ENCODE results near the gene SIGLEC10. TPM values are rescaled to one million over a fixed set of nuclear protein-coding genes. Genes with fewer than 3 reads are reported as not detected.
A peak's percentile ranks its signal among the peaks of the same experiment; 100 is the strongest.
"Not testable (repeated sequence)": the region's sequence is repeated elsewhere in the genome, so short reads cannot be mapped to it uniquely, and the experiment has no call there.

The SIGLEC10 gene
- total RNA-seq, 2 experiments from 2014 or later = 0.48 to 0.65 TPM

DNA sequence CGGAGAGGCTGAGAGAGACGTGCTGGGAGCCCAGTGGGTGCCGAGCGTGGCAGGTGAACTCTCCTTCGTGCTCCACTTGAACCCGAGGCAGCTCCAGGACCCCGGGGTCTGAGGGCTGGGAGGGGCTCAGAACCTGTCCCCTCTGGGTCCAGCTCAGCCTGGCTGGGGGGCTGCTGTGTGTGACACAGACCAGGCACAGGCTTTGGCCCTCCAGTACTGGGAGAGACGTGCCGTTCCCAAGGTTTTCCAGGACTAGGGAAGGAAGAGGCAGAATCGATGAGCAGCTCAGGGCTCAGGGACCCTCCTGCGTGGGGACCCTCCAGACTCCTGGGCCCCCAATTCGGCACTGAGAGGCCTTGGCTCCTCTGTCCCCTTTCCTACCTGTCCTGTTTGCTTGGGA lies 2.3 kb downstream of the SIGLEC10 start:
- CTCF ChIA-PET = no interaction called here
- Mint-ChIP-seq H3K9me3 (ENCODE audit: low read depth) (no peaks in the 10 kb centered on the region), H3K4me1 (peaks cover 21% of the 10 kb centered on the region), H3K4me3 (no peak overlapping the region), H3K36me3 (ENCODE audit: low read depth) (no peaks in the 10 kb centered on the region), H3K27me3 (peaks cover 16% of the 10 kb centered on the region), H3K27ac (no peak overlapping the region)
- DNase-seq (no peak), ATAC-seq (no peak)
- intact Hi-C loops (cut with DNase I, micrococcal nuclease) = no loop called here
- POLR2A ChIA-PET = no interaction called here

DNA sequence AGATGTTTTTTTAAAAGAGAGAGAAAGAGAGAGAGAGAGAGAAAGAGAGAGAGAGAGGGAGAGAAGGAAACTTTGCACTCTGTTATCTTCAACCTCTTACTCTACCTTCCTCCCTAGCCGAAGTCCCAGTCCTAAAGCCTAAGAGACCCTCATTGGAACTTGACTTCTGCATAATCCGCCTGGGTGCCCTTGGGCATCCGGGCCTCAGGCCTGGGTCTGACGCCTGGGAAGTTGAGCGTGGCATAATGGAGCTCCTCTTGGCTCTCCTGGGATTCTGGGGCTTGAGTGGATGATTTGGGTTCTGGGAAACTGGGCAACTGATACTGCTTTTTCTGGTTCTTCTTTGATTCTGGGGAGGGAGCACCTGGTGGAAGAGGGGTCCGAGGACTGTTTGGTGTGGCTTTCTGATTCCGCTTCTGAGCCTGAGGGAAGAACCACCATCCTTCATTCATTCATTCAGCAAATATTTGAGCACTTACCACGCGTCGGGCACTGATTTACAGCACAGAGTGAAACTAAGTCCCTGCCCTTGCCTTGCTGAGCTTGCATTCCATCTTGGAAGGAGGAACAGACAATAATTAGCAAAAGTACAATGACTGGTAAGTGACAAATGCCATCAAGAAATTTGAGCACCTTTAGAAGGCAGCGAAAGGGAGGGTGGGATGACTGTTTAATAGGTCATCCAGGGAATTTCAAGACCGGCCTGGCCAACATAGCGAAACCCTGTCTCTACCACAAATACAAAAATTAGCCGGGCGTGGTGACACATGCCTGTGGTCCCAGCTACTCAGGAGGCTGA lies 6.3 kb downstream of the SIGLEC10 start:
- ATAC-seq = no peak
- Mint-ChIP-seq H3K9me3 (ENCODE audit: low read depth) (no peaks in the 10 kb centered on the region), H3K36me3 (ENCODE audit: low read depth) (no peaks in the 10 kb centered on the region), H3K27me3 (no peaks in the 10 kb centered on the region), H3K27ac (no peak overlapping the region), H3K4me3 (no peak overlapping the region), H3K4me1 (peaks cover 4% of the 10 kb centered on the region)
- CTCF ChIA-PET = no interaction called here
- POLR2A ChIA-PET = no interaction called here
- intact Hi-C loops (cut with DNase I, micrococcal nuclease) = no loop called here
- no peak for DNase-seq

DNA sequence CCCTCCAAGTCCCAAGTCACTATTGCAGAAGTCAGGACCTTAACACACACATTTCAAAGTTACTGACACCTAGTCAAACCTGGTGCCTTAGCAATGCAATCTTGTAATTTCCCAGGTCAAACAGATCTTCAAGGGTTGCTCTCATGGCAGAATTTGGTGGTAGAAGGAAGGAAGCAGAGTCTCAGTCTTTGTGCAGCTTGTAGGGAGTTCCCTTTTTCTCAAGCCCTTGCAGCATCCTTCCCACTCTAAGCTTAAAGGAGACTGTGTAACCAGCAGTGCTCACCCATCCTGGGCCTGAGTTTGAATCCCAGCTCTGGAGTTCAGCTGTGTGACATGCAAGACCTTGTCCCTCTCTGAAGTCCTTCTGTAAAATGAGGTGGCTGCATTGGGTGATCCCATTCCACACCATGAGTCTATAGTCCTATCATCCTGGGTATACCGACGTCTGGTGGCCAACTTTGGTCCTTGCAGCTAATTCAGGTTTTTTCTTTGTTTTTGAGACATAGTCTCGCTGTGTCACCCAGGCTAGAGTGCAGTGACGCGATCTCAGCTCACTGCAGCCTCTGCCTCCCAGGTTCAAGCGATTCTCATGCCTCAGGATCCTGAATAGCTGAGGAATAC lies 9.8 kb downstream of the SIGLEC10 start:
- DNase-seq (peak; percentile 53), ATAC-seq (peak; percentile 89)
- no peaks in the 10 kb centered on the region for H3K27me3 Mint-ChIP-seq
- intact Hi-C loops (cut with DNase I, micrococcal nuclease) = loop anchor here in 1 of 2 experiments (1.0 kb wide), 1 partner anchor 68 kb away; no protein-coding TSS in a partner anchor
- ChIA-PET POLR2A (no interaction called here), CTCF (interaction anchor here (0.6 to 2.3 kb wide), 12 partner anchors 9 to 249 kb away, joined by 3 to 8 read pairs (median 4); no protein-coding TSS in a partner anchor)
- H3K36me3 Mint-ChIP-seq (ENCODE audit: low read depth) = peaks cover 16% of the 10 kb centered on the region
- no peak overlapping the region for H3K27ac Mint-ChIP-seq
- peaks cover 4% of the 10 kb centered on the region for H3K4me1 Mint-ChIP-seq
- no peak overlapping the region for H3K4me3 Mint-ChIP-seq
- no peaks in the 10 kb centered on the region for H3K9me3 Mint-ChIP-seq (ENCODE audit: low read depth)

DNA sequence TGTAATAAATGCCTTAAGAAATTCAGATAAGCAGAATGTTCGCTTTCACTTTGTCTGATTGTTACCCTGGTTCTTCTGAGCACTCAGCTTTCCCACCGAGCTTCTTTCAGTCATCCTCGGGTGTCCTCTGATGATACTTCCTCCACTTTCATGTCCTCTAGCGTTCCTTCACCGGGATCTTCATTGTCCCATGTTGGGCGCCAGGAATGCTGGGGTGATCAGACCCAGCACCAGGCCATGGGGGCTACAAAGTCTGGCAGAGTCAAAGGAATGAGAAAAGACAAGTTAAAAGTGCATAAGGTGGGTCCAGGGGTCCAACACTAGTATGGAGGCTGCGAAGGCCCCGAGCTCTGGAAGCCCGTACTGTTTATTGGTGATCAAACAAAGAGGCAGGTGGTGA lies 15.3 kb downstream of the SIGLEC10 start:
- H3K36me3 Mint-ChIP-seq (ENCODE audit: low read depth) = peaks cover 38% of the 10 kb centered on the region
- CTCF ChIA-PET = no interaction called here
- peaks cover 9% of the 10 kb centered on the region for H3K4me1 Mint-ChIP-seq
- H3K4me3 Mint-ChIP-seq = no peak overlapping the region
- intact Hi-C loops (cut with DNase I, micrococcal nuclease) = no loop called here
- ATAC-seq = no peak
- H3K27me3 Mint-ChIP-seq = no peaks in the 10 kb centered on the region
- no peak overlapping the region for H3K27ac Mint-ChIP-seq
- DNase-seq = no peak
- POLR2A ChIA-PET = no interaction called here
- H3K9me3 Mint-ChIP-seq (ENCODE audit: low read depth) = peaks cover 12% of the 10 kb centered on the region

DNA sequence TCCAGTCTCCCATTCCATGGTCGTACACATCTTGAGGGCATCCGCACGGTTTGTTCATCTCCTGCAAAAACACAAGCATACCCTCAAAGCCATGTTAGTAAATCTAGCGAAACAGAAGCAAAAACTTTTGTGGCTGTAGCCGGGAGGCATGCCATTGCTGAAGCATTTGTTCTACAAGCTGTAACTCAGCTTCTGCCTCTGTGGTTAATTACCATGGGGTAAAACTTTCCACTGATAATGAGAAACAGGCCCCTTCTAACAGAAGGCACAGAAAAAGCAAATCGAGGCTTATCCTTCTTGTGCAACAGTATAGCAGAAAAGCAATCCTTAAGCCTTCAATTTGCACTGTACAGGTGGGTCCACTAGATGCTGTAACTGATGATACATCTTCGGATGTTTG lies 17.5 kb downstream of the SIGLEC10 start:
- DNase-seq, H3K4me3 Mint-ChIP-seq, ATAC-seq, POLR2A ChIA-PET, H3K27ac Mint-ChIP-seq, H3K27me3 Mint-ChIP-seq: not testable (repeated sequence)
- intact Hi-C loops (cut with DNase I, micrococcal nuclease) = loop anchor here in 1 of 2 experiments (10.0 kb wide), 1 partner anchor 585 kb away; no protein-coding TSS in a partner anchor
- CTCF ChIA-PET = interaction anchor here (1.4 to 5.2 kb wide), 4 partner anchors 18 to 60 kb away, joined by 4 to 26 read pairs (median 11); partner anchors contain the start of gene SIGLEC10
- peaks cover 12% of the 10 kb centered on the region for H3K9me3 Mint-ChIP-seq (ENCODE audit: low read depth)
- H3K4me1 Mint-ChIP-seq = peaks cover 22% of the 10 kb centered on the region
- peaks cover 48% of the 10 kb centered on the region for H3K36me3 Mint-ChIP-seq (ENCODE audit: low read depth)

DNA sequence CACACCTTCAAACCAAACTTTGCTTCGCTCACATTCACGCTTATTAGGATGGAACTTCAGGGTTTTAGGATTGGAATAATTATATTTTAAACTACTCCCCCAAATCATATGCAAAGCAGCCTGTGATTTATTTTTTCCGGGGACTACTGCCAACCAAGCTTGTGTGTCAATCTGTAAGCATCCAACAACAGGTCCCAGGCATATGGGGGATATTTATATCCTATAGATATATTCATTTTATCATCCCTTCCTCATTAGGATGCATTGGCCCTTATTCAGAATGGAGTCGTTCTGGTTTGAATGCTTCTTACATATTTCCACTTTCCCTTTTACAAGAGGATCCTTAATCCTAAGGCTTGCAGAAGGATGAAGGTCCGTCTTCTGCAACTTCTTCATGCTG lies 18.2 kb downstream of the SIGLEC10 start:
- DNase-seq (no peak), ATAC-seq (no peak)
- H3K9me3 Mint-ChIP-seq (ENCODE audit: low read depth) = peaks cover 12% of the 10 kb centered on the region
- POLR2A ChIA-PET = no interaction called here
- H3K36me3 Mint-ChIP-seq (ENCODE audit: low read depth) = peaks cover 51% of the 10 kb centered on the region
- H3K27me3 Mint-ChIP-seq = no peaks in the 10 kb centered on the region
- intact Hi-C loops (cut with DNase I, micrococcal nuclease) = loop anchor here in 1 of 2 experiments (10.0 kb wide), 1 partner anchor 584 kb away; no protein-coding TSS in a partner anchor
- H3K4me1 Mint-ChIP-seq = peaks cover 24% of the 10 kb centered on the region
- no peak overlapping the region for H3K4me3 Mint-ChIP-seq
- CTCF ChIA-PET = interaction anchor here (1.2 to 5.2 kb wide), 9 partner anchors 8 to 486 kb away, joined by 3 to 26 read pairs (median 6); partner anchors contain the start of gene SIGLEC10
- H3K27ac Mint-ChIP-seq = no peak overlapping the region

DNA sequence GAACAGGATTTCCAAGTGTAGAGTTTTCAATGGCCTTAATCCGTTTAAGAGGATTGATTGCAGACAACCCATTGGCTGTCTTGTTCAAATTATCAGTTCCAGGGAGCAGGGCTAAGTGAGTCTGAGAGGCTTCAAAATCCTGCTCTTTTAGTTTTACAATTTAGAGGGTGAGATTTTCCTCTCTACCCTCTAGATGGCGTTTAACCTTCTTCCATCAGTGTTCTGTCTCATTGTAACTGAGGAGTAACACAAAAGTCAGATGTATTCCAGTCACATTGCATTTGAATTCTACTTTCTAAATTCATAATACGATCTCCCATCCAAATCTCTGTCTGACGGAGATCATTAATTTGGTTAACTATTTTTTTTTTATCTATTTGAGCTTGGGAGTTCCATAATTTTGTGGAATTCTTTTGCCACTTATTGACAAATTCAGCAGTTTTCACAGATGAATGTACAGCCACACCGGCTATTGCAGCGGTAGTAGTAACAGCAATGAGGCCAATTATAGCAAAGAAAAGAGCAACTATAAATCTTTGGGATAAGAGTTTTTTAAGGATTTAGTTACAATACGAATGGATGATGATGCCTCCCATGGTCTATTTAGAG lies 19.2 kb downstream of the SIGLEC10 start:
- Mint-ChIP-seq H3K27ac (no peak overlapping the region), H3K4me3 (no peak overlapping the region), H3K36me3 (ENCODE audit: low read depth) (peaks cover 44% of the 10 kb centered on the region), H3K9me3 (ENCODE audit: low read depth) (peaks cover 12% of the 10 kb centered on the region), H3K27me3 (no peaks in the 10 kb centered on the region), H3K4me1 (peaks cover 30% of the 10 kb centered on the region)
- intact Hi-C loops (cut with DNase I, micrococcal nuclease) = loop anchor here in 1 of 2 experiments (1.0 to 10.0 kb wide), 2 partner anchors 259 to 583 kb away; no protein-coding TSS in a partner anchor
- CTCF ChIA-PET = interaction anchor here (0.7 to 5.2 kb wide), 16 partner anchors 9 to 487 kb away, joined by 3 to 26 read pairs (median 4); partner anchors contain the start of gene SIGLEC10
- no peak for ATAC-seq
- no peak for DNase-seq
- POLR2A ChIA-PET = no interaction called here

DNA sequence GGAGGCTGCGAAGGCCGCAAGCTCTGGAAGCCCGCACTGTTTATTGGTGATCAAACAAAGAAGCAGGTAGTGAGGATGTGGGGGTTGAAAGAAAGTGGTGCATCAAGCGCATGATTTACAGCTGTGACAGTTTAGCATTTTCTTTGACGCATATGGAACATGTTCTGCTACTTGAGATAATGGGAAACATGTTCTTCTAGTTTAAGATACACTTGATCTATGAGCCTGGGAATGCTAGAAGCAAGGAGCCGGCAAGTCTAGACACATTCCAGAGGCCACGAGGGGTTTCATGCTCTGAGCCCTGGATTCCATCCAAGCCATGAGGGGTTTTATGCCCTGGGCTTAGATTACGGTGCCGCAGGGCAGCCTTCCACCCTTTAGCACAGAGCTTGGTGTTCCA lies 20.0 kb downstream of the SIGLEC10 start:
- Mint-ChIP-seq H3K36me3 (ENCODE audit: low read depth) (peaks cover 38% of the 10 kb centered on the region), H3K4me1 (peaks cover 37% of the 10 kb centered on the region), H3K9me3 (ENCODE audit: low read depth) (peaks cover 11% of the 10 kb centered on the region)
- H3K4me3 Mint-ChIP-seq, ATAC-seq, H3K27ac Mint-ChIP-seq, POLR2A ChIA-PET, DNase-seq, H3K27me3 Mint-ChIP-seq: not testable (repeated sequence)
- CTCF ChIA-PET = interaction anchor here (0.6 to 5.2 kb wide), 15 partner anchors 20 to 257 kb away, joined by 3 to 26 read pairs (median 3); partner anchors contain the start of genes NKG7 and SIGLEC10
- intact Hi-C loops (cut with DNase I, micrococcal nuclease) = loop anchor here in 1 of 2 experiments (10.0 kb wide), 1 partner anchor 583 kb away; no protein-coding TSS in a partner anchor

DNA sequence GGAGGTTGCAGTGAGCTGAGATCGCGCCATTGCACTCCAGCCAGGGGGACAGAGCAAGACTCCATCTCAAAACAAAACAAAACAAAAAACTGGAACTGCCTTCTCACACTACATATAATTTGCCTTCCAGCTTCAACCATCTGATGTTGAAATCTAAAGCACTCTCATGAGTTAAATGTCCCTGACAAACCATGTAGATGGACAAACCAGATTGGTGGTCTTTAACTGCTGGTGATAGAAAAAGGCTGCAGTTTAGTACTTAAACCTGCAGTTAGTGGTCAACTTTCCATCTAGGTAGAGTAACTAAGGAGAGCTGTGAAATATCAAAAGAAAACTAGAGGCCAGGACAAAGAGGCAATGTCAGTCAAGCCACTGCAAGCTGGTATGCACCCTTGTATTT lies 21.3 kb downstream of the SIGLEC10 start:
- DNase-seq = no peak
- H3K9me3 Mint-ChIP-seq (ENCODE audit: low read depth) = peaks cover 2% of the 10 kb centered on the region
- no peak for ATAC-seq
- intact Hi-C loops (cut with DNase I, micrococcal nuclease) = loop anchor here in 1 of 2 experiments (10.0 kb wide), 1 partner anchor 581 kb away; no protein-coding TSS in a partner anchor
- H3K27me3 Mint-ChIP-seq = no peaks in the 10 kb centered on the region
- peaks cover 41% of the 10 kb centered on the region for H3K4me1 Mint-ChIP-seq
- H3K27ac Mint-ChIP-seq = peak overlapping the region; percentile 47
- ChIA-PET CTCF (interaction anchor here (0.7 to 5.2 kb wide), 10 partner anchors 11 to 265 kb away, joined by 3 to 26 read pairs (median 4); no protein-coding TSS in a partner anchor), POLR2A (interaction anchor here (0.7 to 1.2 kb wide), 3 partner anchors 30 to 1184 kb away, joined by 3 to 9 read pairs (median 5); partner anchors contain the start of gene ETFB)
- peak overlapping the region; percentile 91 for H3K4me3 Mint-ChIP-seq
- peaks cover 29% of the 10 kb centered on the region for H3K36me3 Mint-ChIP-seq (ENCODE audit: low read depth)

DNA sequence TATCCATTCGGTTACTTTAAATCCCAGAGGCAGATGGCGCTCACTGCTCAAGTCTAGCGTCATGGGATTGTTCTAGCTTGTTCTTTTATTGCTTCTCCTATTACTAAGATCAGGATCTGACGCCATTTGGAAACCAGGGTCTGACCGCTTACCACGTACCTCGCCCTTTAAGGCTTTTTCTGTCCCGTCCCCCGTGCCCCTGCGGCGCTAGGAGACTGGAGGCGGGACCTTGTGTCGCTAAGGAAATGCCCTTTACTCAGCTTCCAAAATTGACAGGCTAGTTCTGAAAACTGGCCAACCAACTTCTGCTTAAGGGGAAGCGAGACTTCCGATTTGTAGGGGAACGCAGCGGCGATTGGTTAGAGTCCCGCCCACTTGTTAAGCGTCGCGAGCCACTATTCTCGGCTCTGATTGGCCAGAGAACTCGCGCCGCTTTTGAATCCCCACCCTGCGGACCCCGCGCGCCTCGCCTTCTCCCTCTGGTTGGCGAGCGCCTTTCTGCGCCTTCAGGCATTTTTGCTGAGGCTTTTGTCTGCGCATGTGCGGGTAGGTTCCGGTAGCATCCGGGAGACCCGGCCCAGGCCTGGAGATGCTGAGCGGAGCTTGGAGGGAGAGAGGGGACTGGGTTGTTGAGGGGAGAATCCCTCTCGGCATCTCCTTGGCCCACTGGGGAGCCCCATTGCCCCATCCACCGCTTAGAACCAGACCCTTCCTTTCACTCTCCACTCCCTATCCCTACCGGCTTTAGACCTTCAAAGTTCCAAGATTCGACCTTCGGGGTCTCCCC lies 23.2 kb downstream of the SIGLEC10 start:
- H3K27me3 Mint-ChIP-seq = no peaks in the 10 kb centered on the region
- no peaks in the 10 kb centered on the region for H3K9me3 Mint-ChIP-seq (ENCODE audit: low read depth)
- H3K4me3 Mint-ChIP-seq = peak overlapping the region; percentile 91
- peak; percentile 99 for DNase-seq
- ATAC-seq = peak; percentile 88
- H3K4me1 Mint-ChIP-seq = peaks cover 44% of the 10 kb centered on the region
- POLR2A ChIA-PET = interaction anchor here (1.1 to 2.5 kb wide), 6 partner anchors 16 to 171 kb away, joined by 3 to 11 read pairs (median 4); partner anchors contain the start of genes CLDND2 and NKG7
- peaks cover 25% of the 10 kb centered on the region for H3K36me3 Mint-ChIP-seq (ENCODE audit: low read depth)
- CTCF ChIA-PET = interaction anchor here (0.5 to 2.5 kb wide), 17 partner anchors 13 to 275 kb away, joined by 3 to 21 read pairs (median 3); partner anchors contain the start of gene VSIG10L
- intact Hi-C loops (cut with DNase I, micrococcal nuclease) = loop anchor here (1.0 to 10.0 kb wide), 14 partner anchors 21 to 883 kb away; partner anchors contain the start of genes CTU1 (in 1 of the 2), JOSD2 (in 1 of the 2) and SIGLEC10 (in 1 of the 2)
- H3K27ac Mint-ChIP-seq = peak overlapping the region; percentile 96
